Upper lobe of right lung (tissue), 1 donor: Measurements from ENCODE around the gene TMEM8B. TPM values are rescaled to one million over a fixed set of nuclear protein-coding genes. Genes with fewer than 3 reads are reported as not detected.

Experiments
- ATAC-seq: fragments of 200-7000 bp; cut with Tn5 transposase; one replicate; pipeline ENCODE4 v1.9.1; 2020; ENCODE audit warnings: mild to moderate bottlenecking, moderate library complexity
- DNase-seq: peaks from one replicate; pipeline ENCODE4 v3.0.0-alpha.2; 2020
- H3K27ac ChIP-seq: fragments of 200-600 bp; one replicate; pipeline ENCODE4 v1.8.0; 2022
- H3K27me3 ChIP-seq: fragments of 200-600 bp; one replicate; pipeline ENCODE4 v1.8.0; 2022; ENCODE audit warnings: mild to moderate bottlenecking
- H3K36me3 ChIP-seq: fragments of 200-600 bp; one replicate; pipeline ENCODE4 v1.8.0; 2022
- H3K4me1 ChIP-seq: fragments of 200-600 bp; one replicate; pipeline ENCODE4 v1.8.0; 2022
- H3K4me3 ChIP-seq: fragments of 200-600 bp; one replicate; pipeline ENCODE4 v1.8.0; 2022; ENCODE audit warnings: mild to moderate bottlenecking
- H3K9me3 ChIP-seq: fragments of 200-600 bp; one replicate; pipeline ENCODE4 v1.8.0; 2022
- CTCF ChIP-seq: fragments of 200-600 bp; IDR thresholded peaks from one replicate; pipeline ENCODE4 v1.8.0; 2022; ENCODE audit warnings: antibody characterized with exemption
- intact Hi-C: fragments of 100-400 bp; cut with DNase I; formaldehyde crosslinking; loops from one replicate; pipeline ENCODE4 v1.11.0; 2022
- total RNA-seq: library from RNA; stranded (reverse); fragmentation: NEBNext Ultra II Directional; extraction: Animal tissue kit (Norgen Biotek cat#: 25700); gene quantifications from one replicate; pipeline ENCODE4 v1.2.1, GENCODE V29; 2021
- donor health status: DM: no; HTN: yes; CAD: no; lungs with severe emphysema.

The TMEM8B gene
- total RNA-seq, 1 donor from 2014 or later = 13.7 TPM

GRCh38 chr9:35903049-35903448, 74.0 kb downstream of the TMEM8B start:
- no peaks in the 10 kb centered on the region for H3K36me3 ChIP-seq
- peak; percentile 36 for ATAC-seq
- no peaks in the 10 kb centered on the region for H3K27me3 ChIP-seq
- no peak overlapping the region for H3K27ac ChIP-seq
- no peaks in the 10 kb centered on the region for H3K9me3 ChIP-seq
- H3K4me1 ChIP-seq = peaks cover 50% of the 10 kb centered on the region
- DNase-seq = no peak
- no peak overlapping the region for H3K4me3 ChIP-seq
- peak; percentile 77 for TF ChIP-seq CTCF
- intact Hi-C loops = no loop called here

GRCh38 chr9:35904338-35904737, 75.3 kb downstream of the TMEM8B start:
- Histone ChIP-seq H3K27me3 (no peaks in the 10 kb centered on the region), H3K4me1 (peaks cover 62% of the 10 kb centered on the region), H3K9me3 (no peaks in the 10 kb centered on the region), H3K36me3 (no peaks in the 10 kb centered on the region), H3K4me3 (no peak overlapping the region), H3K27ac (peak overlapping the region; percentile 97)
- no peak for ATAC-seq
- intact Hi-C loops = no loop called here
- DNase-seq = no peak
- no peak for TF ChIP-seq CTCF

GRCh38 chr9:35905051-35905781, 76.2 kb downstream of the TMEM8B start:
- DNase-seq = no peak
- ATAC-seq = no peak
- TF ChIP-seq CTCF = no peak
- Histone ChIP-seq H3K9me3 (no peaks in the 10 kb centered on the region), H3K36me3 (no peaks in the 10 kb centered on the region), H3K27ac (peak overlapping the region; percentile 97), H3K27me3 (no peaks in the 10 kb centered on the region), H3K4me1 (peaks cover 71% of the 10 kb centered on the region), H3K4me3 (no peak overlapping the region)
- intact Hi-C loops = loop anchor here (5.0 kb wide), 1 partner anchor 42 kb away; no protein-coding TSS in a partner anchor

GRCh38 chr9:35905912-35906679, 77.1 kb downstream of the TMEM8B start, which contains the start of gene HRCT1:
Gene HRCT1 (plus strand): TSS chr9:35906202. CDS start chr9:35906288, 86 bp downstream.
- intact Hi-C loops = loop anchor here (5.0 kb wide), 1 partner anchor 41 kb away; no protein-coding TSS in a partner anchor
- DNase-seq (peak; percentile 95), ATAC-seq (peak; percentile 70)
- no peak for TF ChIP-seq CTCF
- no peaks in the 10 kb centered on the region for H3K36me3 ChIP-seq
- no peaks in the 10 kb centered on the region for H3K27me3 ChIP-seq
- no peaks in the 10 kb centered on the region for H3K9me3 ChIP-seq
- H3K4me3 ChIP-seq = peak within 1 kb of the TSS; percentile 32
- H3K4me1 ChIP-seq = peaks cover 79% of the 10 kb centered on the region
- H3K27ac ChIP-seq = peak within 1 kb of the TSS; percentile 97

GRCh38 chr9:35906923-35907699, 78.1 kb downstream of the TMEM8B start:
- no peak for TF ChIP-seq CTCF
- intact Hi-C loops = loop anchor here (5.0 kb wide), 1 partner anchor 40 kb away; no protein-coding TSS in a partner anchor
- H3K36me3 ChIP-seq = no peaks in the 10 kb centered on the region
- no peaks in the 10 kb centered on the region for H3K9me3 ChIP-seq
- H3K27ac ChIP-seq = peak overlapping the region; percentile 97
- peak overlapping the region; percentile 32 for H3K4me3 ChIP-seq
- DNase-seq (peak; percentile 85), ATAC-seq (peak; percentile 63)
- peaks cover 87% of the 10 kb centered on the region for H3K4me1 ChIP-seq
- H3K27me3 ChIP-seq = no peaks in the 10 kb centered on the region
